Upper lobe of left lung (tissue), 6 donors: ENCODE results near the gene SYNGR1. TPM values are rescaled to one million over a fixed set of nuclear protein-coding genes. Genes with fewer than 3 reads are reported as not detected.

Source experiments
- ATAC-seq, 2 donors: fragments of 200-7000 bp; cut with Tn5 transposase; one replicate each; pipeline ENCODE4 v1.9.1; 2022; ENCODE audit warnings: mild to moderate bottlenecking in 2 of 2, moderate library complexity in 2 of 2; ENCODE audit not compliant: low FRiP score in 2 of 2
- DNase-seq, 2 donors: peaks; one replicate each; pipeline ENCODE4 v3.0.0-alpha.2; 2019 to 2020
- H3K27ac ChIP-seq, 4 donors: fragments of 200-600 bp; sonication (generic); one replicate each; pipeline ENCODE4 v1.5.1; 2016 to 2019
- H3K27me3 ChIP-seq, 4 donors: fragments of 200-600 bp; sonication (generic); one replicate each; pipeline ENCODE4 v1.5.1; 2017 to 2019
- H3K36me3 ChIP-seq, 4 donors: fragments of 200-600 bp; sonication (generic); one replicate each; pipeline ENCODE4 v1.5.1; 2016 to 2019
- H3K4me1 ChIP-seq, 4 donors: fragments of 200-600 bp; sonication (generic); one replicate each; pipeline ENCODE4 v1.5.1; 2018 to 2019
- H3K4me3 ChIP-seq, 4 donors: fragments of 200-600 bp; sonication (generic); one replicate each; pipeline ENCODE4 v1.5.1; 2017 to 2019; ENCODE audit warnings: mild to moderate bottlenecking in 2 of 4, moderate library complexity in 1 of 4
- H3K9me3 ChIP-seq, 4 donors: fragments of 200-600 bp; sonication (generic); one replicate each; pipeline ENCODE4 v1.5.1; 2018 to 2019
- EP300 ChIP-seq, 4 donors: sonication (generic); formaldehyde crosslinking; IDR thresholded peaks; one replicate each; pipeline ENCODE4 v1.5.1; 2017; ENCODE audit warnings: antibody characterized with exemption in 4 of 4, control low read depth in 2 of 4
- POLR2A ChIP-seq, 4 donors: fragments of 450-650 bp; IDR thresholded peaks; one replicate each; pipeline ENCODE4 v1.5.1; 2016 to 2017; ENCODE audit warnings: antibody characterized with exemption in 4 of 4, mild to moderate bottlenecking in 2 of 4
- POLR2AphosphoS5 ChIP-seq, 2 donors: sonication (generic); formaldehyde crosslinking; IDR thresholded peaks; one replicate each; pipeline ENCODE4 v1.5.1; 2017; ENCODE audit warnings: antibody characterized with exemption in 2 of 2
- WGBS, 2 donors: methylation state at CpG; one replicate each; pipeline ENCODE4 v1.1.5; 2017 to 2018; 5-methylcytosine and 5-hydroxymethylcytosine counted together
- total RNA-seq, 6 donors: library from RNA; depleted of rRNA in 4 of 6; stranded (reverse); fragments of >200 nt in 4 of 6; gene quantifications; one replicate each; pipeline versions ENCODE4 v1.1.0 to v1.2.1, GENCODE V29; 2016 to 2021
- TF ChIP-seq, protein P1 (sequence below), 6 experiments: fragments of 450-650 bp in 4 of 6; fragments of 200-600 bp in 2 of 6; sonication (generic) in 2 of 6; IDR thresholded peaks; one replicate each; pipeline ENCODE4 v1.5.1; 2016 to 2019; ENCODE audit warnings: antibody characterized with exemption in 6 of 6
- donor health status: DM: no; HTN: no; CAD: no; lungs with moderate emphysema.
- donor health status: DM: no; HTN: yes; CAD: no; lungs with severe emphysema.

SYNGR1 gene
- total RNA-seq, 6 donors from 2014 or later, result 2.0 to 14.6 (median 5.3) TPM

DNA sequence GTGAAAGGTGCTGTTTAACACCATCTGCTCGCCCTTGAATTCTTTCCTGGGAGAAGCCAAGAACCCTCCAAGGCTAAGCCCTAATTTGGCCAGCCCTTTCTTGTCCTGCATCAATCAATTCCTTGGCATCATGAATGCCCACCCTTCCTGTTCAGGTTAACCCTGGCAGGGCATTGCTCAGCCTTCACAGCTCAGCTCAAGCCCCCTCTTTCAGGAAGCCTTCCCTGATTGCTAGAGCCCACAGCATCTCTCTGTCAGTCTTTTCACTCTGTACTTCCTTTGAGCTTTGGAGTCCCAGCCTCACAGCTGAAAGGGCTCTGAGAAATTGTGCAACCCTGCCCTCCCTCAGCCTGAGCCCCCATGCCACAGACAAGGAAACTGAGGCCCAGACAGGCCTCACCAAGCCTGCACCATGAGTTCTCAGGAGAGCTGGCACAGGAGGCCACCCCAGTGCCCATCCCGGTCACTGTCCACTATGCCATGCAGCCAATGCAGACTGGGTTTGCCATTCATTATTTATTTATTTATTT lies 47.3 kb upstream of the SYNGR1 start:
- no peaks in the 10 kb centered on the region for H3K27me3 ChIP-seq
- 90 to 100% methylated on average over 2 of the region's 2 CpGs for WGBS, 2 donors
- no peak overlapping the region for H3K27ac ChIP-seq
- ATAC-seq (no peak), DNase-seq (no peak)
- H3K4me1 ChIP-seq, result peaks cover 29 to 35% (median 31%) of the 10 kb centered on the region in 4 donors
- no peaks in the 10 kb centered on the region for H3K36me3 ChIP-seq
- no peak overlapping the region for H3K4me3 ChIP-seq
- TF ChIP-seq POLR2A (IDR thresholded peaks at IDR 0.05) (no peak), POLR2AphosphoS5 (IDR thresholded peaks at IDR 0.05) (no peak), EP300 (IDR thresholded peaks at IDR 0.05) (no peak)
- TF ChIP-seq, protein P1, sequence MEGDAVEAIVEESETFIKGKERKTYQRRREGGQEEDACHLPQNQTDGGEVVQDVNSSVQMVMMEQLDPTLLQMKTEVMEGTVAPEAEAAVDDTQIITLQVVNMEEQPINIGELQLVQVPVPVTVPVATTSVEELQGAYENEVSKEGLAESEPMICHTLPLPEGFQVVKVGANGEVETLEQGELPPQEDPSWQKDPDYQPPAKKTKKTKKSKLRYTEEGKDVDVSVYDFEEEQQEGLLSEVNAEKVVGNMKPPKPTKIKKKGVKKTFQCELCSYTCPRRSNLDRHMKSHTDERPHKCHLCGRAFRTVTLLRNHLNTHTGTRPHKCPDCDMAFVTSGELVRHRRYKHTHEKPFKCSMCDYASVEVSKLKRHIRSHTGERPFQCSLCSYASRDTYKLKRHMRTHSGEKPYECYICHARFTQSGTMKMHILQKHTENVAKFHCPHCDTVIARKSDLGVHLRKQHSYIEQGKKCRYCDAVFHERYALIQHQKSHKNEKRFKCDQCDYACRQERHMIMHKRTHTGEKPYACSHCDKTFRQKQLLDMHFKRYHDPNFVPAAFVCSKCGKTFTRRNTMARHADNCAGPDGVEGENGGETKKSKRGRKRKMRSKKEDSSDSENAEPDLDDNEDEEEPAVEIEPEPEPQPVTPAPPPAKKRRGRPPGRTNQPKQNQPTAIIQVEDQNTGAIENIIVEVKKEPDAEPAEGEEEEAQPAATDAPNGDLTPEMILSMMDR (IDR thresholded peaks at IDR 0.05), result no peak
- H3K9me3 ChIP-seq, result no peaks in the 10 kb centered on the region

DNA sequence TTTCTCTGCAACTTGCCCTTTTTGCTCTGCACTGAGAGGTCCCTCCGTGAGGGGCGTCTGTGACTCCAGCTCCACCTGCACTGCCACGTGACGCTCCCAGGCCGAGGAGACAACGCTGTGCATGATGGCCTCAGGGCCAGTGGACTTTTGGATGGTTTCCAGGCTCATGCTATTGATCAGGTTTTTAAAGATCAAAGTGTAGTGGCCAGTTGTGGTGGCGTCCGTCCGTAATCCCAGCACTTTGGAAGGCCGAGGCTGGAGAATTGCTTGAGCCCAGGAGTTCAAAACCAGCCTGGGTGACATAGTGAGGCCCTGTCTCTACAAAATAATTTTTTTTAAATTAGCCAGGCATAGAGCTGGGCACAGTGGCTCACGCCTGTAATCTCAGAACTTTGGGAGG lies 46.4 kb upstream of the SYNGR1 start:
- Histone ChIP-seq H3K27me3 (no peaks in the 10 kb centered on the region), H3K36me3 (no peaks in the 10 kb centered on the region), H3K9me3 (no peaks in the 10 kb centered on the region), H3K27ac (no peak overlapping the region), H3K4me3 (no peak overlapping the region), H3K4me1 (peaks cover 24 to 32% (median 28%) of the 10 kb centered on the region in 4 donors)
- TF ChIP-seq POLR2A (IDR thresholded peaks at IDR 0.05) (no peak), EP300 (IDR thresholded peaks at IDR 0.05) (no peak), POLR2AphosphoS5 (IDR thresholded peaks at IDR 0.05) (no peak)
- TF ChIP-seq, protein P1 (IDR thresholded peaks at IDR 0.05), result no peak
- DNase-seq, result no peak
- WGBS, 2 donors, result 95 to 99% methylated on average over 11 of the region's 11 CpGs
- no peak for ATAC-seq

DNA sequence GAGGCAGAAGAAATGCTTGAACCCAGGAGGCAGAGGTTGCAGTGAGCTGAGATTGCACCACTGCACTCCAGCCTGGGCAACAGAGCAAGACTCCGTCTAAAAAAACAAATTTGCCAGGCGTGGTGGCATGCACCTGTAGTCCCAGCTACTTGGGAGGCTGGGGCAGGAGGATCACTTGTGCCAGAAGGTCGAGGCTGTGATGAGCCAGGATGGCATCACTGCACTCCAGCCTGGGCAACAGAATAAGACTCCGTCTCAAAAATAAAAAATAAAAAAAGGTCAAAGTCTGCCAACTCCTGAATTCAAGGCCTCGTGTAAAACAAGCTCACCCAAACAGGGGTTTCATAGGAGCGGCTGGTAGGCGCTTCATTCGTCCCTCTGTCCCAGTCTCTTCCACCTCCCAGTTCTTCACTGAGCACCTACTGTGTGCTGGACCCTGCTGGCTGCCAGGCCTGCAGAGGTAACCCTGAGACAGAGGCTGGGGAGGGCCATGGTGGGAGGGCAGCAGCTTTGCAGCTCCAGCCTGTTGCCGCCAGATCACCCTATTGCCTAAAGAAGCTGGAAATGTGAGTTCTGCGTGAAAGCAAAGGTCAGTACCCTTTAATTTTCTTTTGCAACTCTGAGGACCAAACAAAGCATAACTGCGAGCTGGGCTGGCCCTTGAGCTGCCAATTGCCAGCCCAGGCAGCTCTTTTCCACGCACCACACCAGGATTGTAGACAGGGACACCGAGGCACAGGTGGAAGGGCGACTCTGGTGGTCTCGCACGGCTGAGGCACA lies 45.7 kb upstream of the SYNGR1 start:
- 88 to 92% methylated on average over 15 to 16 of the region's 16 CpGs for WGBS, 2 donors
- Histone ChIP-seq H3K9me3 (no peaks in the 10 kb centered on the region), H3K36me3 (no peaks in the 10 kb centered on the region), H3K27me3 (no peaks in the 10 kb centered on the region), H3K4me1 (peaks cover 25 to 31% (median 28%) of the 10 kb centered on the region in 4 donors), H3K27ac (no peak overlapping the region), H3K4me3 (no peak overlapping the region)
- no peak for TF ChIP-seq POLR2AphosphoS5 (IDR thresholded peaks at IDR 0.05)
- TF ChIP-seq, protein P1 (IDR thresholded peaks at IDR 0.05), result no peak
- DNase-seq (no peak), ATAC-seq (no peak)

DNA sequence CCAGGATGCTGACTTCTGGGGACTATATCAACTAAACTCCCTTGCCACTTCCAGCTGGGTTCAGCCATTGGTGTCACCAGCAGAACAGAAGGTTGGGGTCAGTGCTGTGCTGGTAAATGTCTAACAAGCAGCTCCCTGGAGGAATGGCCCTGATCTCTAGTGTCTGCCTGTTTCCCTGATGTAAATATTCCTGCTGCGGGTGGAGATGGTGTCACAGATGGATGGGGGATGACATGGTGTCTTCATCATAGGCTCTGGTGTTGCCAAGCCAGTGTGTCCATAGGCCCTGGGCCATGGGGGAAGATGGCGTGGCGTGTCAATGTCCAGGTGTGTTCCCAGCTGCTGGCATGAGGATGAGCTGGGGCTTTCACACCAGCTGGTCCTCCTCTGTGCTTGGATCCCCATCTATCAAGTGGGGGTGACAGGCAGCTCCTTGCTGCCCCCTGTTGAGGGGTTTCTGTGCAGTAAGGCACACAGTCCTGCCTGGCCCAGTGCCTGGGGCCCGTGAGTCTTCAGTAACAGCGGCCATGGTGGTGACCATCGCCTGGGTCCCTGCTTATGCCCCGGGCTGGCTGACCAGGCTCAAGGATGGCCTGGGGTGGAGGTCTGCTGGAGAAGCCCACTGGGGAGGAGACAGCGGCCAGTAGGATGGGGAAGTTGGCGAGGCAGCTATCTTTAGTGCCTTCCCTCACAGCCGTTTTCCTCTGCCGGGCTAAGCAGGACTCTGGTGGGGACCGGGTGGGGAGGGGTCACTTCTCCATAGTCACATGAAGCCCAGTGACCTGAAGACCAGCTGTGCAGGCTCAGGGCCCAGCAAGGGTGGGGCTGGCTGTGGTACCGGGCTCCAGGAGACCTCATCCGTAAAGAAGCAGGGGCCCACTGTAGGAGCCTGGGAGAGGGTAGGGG lies 43.1 kb upstream of the SYNGR1 start:
- Histone ChIP-seq H3K4me3 (no peak overlapping the region), H3K36me3 (peaks cover 0 to 5% (median 3%) of the 10 kb centered on the region in 4 donors), H3K9me3 (no peaks in the 10 kb centered on the region), H3K4me1 (peaks cover 14 to 30% (median 19%) of the 10 kb centered on the region in 4 donors), H3K27me3 (no peaks in the 10 kb centered on the region), H3K27ac (peak overlapping the region in 1 of 4 donors; percentile 26)
- peak in 1 of 2 donors; percentile 49 for DNase-seq
- TF ChIP-seq, protein P1 (IDR thresholded peaks at IDR 0.05), result peak in 5 of 6 experiments; percentile 17 to 57 (median 44)
- TF ChIP-seq EP300 (IDR thresholded peaks at IDR 0.05) (no peak), POLR2AphosphoS5 (IDR thresholded peaks at IDR 0.05) (no peak), POLR2A (IDR thresholded peaks at IDR 0.05) (no peak)
- 52 to 64% methylated on average over 7 to 14 of the region's 14 CpGs for WGBS, 2 donors
- no peak for ATAC-seq
